Transverse colon (tissue), 4 donors: ENCODE data around the gene CES2.

ENCODE experiments used
- POLR2A ChIP-seq: fragments of 450-650 bp; IDR thresholded peaks from one replicate; pipeline ENCODE4 v1.6.1; 2016; ENCODE audit warnings: antibody characterized with exemption, mild to moderate bottlenecking, moderate library complexity
- POLR2AphosphoS5 ChIP-seq, 3 donors: sonication (generic); formaldehyde crosslinking; IDR thresholded peaks; one replicate each; pipeline ENCODE4 v1.6.1; 2016; ENCODE audit warnings: antibody characterized with exemption in 3 of 3
- TF ChIP-seq, protein P1 (sequence below), 5 experiments: fragments of 200-600 bp in 3 of 5; fragments of 450-650 bp in 2 of 5; sonication (generic) in 3 of 5; IDR thresholded peaks; 1 replicate in 2 of 5; 2 replicates in 3 of 5; pipeline ENCODE4 v1.5.1; 2016 to 2017; ENCODE audit warnings: antibody characterized with exemption in 5 of 5, inconsistent platforms in 3 of 5, mild to moderate bottlenecking in 2 of 5, moderate library complexity in 1 of 5

DNA sequence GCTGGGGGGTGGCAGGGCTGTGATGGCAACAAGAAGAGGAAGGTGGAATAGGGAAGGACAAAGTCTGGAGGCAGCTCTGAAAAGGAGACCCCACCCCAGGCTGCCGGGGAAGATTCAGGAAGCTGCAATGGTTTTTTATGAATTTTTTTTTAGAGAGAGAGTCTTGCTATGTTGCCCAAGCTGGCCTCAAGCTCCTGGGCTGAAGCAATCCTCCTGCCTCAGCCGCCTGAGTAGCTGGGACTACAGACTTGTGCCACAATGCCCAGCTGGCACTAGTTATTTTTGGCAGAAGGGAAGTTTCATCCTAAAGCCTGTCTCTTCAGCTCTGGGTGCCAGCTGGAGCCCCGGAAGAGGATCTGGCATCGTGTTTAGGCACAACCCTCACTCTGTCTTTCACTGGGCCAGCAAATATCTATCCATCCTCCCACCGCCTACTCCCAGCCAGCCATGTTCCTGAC is 24.4 kb downstream of the CES2 start:
- TF ChIP-seq, protein P1, sequence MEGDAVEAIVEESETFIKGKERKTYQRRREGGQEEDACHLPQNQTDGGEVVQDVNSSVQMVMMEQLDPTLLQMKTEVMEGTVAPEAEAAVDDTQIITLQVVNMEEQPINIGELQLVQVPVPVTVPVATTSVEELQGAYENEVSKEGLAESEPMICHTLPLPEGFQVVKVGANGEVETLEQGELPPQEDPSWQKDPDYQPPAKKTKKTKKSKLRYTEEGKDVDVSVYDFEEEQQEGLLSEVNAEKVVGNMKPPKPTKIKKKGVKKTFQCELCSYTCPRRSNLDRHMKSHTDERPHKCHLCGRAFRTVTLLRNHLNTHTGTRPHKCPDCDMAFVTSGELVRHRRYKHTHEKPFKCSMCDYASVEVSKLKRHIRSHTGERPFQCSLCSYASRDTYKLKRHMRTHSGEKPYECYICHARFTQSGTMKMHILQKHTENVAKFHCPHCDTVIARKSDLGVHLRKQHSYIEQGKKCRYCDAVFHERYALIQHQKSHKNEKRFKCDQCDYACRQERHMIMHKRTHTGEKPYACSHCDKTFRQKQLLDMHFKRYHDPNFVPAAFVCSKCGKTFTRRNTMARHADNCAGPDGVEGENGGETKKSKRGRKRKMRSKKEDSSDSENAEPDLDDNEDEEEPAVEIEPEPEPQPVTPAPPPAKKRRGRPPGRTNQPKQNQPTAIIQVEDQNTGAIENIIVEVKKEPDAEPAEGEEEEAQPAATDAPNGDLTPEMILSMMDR (IDR thresholded peaks at IDR 0.05), result no peak
- TF ChIP-seq POLR2A (no peak), POLR2AphosphoS5 (IDR thresholded peaks at IDR 0.05) (no peak)
